GM21786 (cell line): ENCODE measurements around the gene POLR1C.
"Not testable (repeated sequence)": the region's sequence is repeated elsewhere in the genome, so short reads cannot be mapped to it uniquely, and the experiment has no call there.

Experiments
- ATAC-seq: cut with Tn5 transposase; IDR thresholded peaks from one replicate; pipeline ENCODE4 v1.9.1; 2021; ENCODE audit not compliant: unreplicated experiment

The POLR1C gene

DNA sequence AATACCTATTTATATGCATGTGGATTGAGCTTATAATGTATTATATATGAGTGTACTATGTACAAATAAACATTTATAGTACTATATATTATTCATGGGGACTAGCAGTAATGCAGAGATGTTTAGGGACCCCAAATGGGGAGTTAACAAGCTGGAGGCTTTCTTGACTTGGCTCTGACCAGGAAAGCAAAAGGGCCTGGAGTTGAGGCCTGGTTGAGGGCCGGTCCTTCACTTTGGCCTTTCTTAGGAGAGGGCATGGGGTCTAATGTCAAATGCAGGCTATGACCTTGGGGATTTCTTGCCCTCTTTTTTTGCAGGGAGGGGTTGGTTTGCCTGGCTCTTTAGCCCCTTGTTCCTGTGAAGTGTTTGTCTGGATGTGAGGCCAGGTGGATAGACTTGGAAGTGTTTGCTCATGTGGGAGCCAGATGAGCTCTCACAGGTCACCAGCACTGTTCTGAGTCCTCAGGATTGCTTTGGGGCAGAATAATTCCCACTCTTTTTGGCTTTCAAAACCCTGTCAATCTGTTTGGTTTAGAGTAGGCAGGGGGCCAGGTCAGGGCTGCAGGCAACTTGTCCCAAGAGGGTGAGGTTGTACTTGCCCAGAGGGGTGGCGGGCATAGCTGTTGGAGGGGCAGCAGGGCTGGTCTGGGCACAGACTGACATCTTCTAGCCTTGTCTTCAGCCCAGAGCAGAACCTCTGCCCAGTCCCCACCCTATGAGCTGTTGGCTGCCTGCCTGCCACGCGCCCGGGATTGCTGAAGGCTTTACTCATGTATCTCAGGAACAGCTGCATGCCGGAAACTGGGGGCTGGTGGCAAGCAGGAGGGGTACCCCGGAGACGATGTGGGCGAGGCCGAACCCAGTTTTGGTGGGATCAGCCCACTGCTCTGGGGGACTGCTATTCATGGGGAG is 24.9 kb upstream of the POLR1C start:
- no peak for ATAC-seq

DNA sequence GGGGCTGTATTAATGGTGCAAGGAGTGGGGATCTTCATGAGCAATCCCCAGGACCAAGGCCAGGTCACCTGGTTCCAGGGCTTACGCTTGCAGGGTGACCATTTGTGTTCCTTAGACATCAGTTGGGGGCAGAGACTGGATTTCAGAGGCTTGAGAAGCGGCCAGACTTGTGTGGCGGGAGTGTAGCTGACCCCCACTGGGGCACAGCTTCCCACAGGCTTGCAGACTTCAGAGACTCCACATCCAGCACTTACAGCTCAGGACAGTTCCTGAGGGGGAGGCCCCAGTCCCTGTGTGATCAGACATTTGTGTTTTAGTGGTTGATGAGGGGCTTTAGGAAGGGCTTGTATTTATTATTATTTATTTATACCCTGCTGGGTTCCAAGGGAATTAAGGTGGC is 24.2 kb upstream of the POLR1C start:
- no peak for ATAC-seq

DNA sequence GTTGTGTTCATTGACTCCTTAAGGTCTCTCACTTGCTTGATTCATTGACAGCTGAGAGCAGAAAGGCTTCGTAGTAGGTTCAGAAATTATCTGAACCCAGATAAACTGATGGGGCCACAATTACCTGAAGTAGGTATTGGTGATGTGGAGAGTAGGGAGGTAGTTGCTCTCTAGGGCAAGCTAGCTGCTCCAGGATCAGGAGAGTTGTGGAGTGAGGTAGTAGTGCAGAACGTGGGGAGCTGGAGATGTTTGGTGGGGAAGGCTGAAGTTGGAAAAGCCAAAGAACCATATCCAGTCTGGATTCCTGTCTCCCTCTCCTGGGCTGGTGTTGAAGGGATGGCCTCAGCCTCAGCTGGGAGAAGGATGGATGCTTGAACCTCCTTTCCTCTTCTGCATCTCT is 23.7 kb upstream of the POLR1C start:
- ATAC-seq = no peak

DNA sequence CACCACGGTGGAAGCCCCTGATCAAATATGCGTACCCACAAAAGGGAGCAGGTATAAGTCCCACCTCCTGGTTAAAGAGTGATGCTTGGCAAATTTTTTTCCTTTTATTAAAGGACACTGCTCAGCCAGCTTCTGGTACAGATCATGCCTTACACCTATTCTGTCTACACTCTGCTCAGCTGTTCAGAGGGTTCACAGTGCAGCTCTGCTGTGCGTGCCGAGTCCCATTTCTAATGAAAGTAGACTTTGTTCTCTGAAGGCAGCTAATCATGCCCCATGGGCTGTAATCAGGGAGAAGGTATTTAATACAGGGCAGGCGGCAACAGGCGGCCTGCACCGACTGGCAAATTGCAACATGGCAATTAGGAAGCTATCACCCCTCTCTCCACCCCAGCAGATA is 23.1 kb upstream of the POLR1C start:
- ATAC-seq = no peak

DNA sequence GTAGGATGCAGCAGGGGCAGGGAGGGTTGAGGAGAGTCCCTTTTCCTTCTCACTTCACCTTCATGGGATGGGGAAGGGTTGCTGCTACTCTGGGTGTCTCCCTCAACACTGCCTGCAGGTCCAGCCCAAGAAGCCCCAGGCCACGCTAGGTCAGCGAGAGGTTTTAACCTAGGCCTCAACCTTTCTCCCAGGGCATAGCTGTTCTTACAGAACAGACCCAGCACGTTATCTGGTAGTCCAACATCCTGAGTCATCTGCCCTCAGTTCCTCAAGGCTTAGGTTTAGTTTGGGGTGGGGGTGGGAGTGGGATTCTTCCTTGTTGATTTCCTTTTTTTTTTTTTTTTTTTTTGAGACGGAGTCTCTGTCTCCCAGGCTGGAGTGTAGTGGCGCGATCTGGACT is 22.6 kb upstream of the POLR1C start:
- no peak for ATAC-seq

DNA sequence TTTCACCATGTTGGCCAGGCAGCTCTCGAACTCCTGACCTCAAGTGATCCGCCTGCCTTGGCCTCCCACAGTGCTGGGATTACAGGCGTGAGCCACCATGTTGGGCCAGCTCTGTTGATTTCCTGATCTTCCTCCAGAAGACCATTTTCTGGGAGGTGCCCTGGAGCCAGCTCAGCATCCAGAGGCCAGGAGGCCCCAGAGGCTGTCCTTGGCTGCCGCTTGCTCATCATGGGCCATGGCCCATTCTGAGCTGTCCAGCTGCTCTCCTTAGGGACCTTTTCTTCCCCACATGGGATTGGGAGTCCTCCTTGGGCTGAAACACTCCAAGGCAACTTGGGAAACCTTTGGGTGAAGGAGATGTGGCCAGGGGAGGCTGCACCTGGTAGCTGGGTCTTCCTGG is 22.1 kb upstream of the POLR1C start:
- ATAC-seq = no peak

DNA sequence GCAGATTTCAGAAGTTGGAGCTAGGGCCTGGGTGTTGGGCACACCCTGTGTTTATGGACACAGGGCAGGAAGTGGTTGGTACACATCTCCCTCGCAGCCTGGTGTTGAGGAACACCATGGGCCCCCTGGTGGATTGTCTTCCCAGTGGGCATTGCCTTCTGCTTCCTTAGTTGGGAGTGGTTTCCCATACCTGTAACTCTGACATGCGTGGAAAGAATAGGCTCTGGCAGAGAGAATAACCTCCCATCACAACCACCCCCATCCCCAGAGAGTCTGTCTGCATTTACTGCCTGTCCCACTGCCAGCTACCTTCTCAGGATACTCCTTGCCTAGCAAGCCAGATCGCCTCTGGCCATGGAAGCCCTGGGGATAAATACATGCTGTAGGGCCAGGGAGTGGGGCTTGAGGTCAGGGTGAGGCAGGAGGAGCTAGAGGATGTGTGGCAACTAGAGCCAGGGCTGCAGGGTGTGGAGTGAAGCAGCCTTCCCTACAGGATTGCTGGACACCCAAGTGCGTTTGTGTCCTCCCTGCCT is 21.4 kb upstream of the POLR1C start:
- ATAC-seq = no peak

DNA sequence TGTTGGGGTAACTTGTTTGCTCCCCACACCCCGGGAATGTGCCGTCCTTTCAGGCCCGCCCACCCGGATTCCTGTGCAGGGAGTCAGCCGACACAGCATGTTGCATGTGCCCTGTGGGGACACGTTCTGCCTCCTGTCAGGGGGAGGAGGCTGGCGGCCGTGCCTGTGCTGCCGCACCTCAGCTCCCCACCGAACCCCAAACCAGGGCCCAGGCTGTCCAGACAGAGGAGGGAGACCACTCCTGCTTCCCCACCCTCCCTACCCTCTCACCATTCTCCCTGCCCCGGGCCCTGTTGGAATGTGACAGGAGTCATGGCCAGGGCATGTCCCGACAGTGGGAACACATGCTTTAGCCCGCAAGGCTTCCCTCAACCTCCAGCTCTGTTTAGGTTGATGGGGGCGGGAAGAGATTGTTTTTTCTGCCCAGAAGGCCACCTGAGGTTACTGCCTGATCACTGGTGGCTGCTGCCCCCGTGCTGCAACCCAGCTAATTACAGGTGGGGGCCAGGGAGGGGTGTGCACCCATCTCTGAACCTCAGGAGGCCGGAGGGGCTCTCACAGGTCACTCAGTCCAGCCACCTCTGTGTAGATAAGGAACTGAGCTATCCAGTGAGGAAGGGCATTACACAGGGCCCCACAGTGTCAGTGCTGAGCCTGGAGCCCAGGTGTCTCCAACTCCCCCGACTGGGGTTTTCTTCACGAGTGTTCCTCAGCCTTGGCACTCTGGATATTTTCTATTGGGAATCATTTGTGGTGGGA is 20.3 kb upstream of the POLR1C start:
- no peak for ATAC-seq

DNA sequence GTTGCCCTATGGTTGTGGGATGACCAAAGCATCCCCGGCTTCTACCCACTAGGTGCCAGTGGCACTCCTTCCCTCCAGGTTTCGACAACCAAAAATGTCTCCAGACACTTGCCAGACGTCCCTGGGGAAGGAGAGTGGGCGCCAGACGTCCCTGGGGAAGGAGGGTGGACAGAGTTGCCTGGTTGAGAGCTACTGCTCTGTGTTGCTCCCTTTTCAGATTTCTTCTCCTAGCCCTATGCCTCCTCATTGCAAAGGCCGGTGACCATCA is 19.8 kb upstream of the POLR1C start:
- ATAC-seq = no peak

DNA sequence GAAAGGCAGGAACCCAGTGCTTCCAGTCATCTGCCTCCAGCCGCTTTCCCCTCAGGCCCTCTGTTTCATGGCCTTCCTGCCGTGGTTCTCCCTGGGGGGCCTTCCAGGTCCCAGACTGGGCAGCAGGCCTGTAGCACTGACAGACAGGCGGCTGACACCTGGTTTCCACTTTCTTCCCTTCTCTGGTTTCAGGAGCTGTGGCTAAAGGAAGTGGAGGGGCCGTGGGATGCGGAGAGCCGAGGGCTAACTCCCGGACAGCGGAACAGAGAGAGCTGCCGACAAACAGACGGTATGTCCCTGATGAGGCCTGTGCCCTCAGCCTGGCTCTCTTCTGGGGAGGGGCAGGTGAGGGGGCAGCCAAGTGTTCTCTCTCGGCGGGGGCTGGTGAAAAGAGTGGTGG is 19.2 kb upstream of the POLR1C start:
- ATAC-seq = no peak

DNA sequence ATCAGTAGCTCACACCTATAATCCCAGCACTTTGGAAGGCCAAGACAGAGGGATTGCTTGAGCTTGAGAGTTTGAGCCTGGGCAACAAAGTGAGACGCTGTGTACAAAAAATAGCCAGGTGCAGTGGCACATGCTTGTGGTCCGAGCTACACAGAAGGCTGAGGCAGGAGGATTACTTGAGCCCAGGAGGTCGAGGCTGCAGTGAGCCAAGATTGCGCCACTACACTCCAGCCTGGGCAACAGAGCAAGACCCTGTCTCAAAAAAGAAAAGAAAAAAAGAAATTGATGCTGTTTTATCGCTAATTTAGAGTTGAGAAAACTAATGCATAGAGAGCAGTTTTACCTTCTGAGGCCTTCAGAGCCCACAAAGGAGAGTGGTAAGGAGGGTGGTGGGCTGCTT is 18.6 kb upstream of the POLR1C start:
- not testable (repeated sequence) for ATAC-seq

DNA sequence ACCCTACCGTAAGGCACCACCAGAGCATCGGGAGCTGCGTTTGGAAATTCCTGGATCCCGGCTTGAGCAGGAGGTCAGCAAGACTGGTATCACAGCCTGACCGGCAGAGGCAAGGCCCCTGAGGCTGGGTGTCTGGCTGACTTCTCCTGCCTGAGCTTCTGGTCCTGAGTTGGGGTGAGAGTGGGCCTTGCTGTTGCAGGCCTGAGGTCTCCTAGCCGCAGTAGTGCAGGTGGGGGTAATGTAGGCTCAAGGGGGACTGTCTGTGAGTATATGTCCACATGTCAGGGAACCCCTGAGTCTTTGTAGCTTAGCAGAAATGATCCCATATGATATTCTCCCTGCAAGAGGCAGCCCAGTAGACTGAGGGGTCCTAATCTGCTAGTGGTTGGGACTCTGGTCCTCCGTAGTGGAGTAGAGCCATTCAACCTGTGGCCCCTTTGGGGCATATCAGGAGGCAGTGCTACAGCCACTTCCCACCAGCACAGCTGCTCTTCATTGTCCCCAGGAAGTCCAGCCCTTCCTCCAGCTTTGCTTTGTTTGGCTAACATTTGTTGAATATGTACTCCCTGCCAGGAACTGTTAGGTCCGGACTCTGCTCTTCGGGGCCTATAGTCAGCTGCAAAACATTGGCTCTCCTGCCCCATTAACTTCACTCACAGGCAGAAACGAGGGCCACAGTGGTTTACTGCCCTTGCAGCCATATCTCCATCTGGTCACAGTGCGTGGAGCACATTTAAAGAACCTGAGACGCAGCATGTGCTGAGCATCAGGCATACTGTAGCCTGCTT is 17.7 kb upstream of the POLR1C start:
- ATAC-seq = no peak

DNA sequence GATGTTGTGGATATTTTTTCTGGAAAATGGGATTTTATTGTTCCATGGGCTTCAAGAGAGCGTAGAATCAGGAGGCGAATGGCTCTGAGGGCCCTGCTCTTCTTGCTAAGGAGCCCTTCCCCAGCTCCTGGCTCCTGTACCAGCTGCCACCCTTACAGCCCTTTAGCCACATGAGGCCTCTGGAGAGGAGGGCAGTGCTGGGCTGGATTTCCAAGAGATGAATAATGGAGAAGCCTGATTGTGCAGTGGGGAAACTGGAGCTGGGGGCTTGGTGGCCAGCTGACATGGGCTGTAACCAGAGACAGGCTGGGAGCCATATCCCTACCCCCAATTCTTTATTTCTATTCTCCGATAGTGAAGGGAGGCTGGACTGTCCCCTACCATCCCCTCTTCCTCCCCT is 16.0 kb upstream of the POLR1C start:
- no peak for ATAC-seq

DNA sequence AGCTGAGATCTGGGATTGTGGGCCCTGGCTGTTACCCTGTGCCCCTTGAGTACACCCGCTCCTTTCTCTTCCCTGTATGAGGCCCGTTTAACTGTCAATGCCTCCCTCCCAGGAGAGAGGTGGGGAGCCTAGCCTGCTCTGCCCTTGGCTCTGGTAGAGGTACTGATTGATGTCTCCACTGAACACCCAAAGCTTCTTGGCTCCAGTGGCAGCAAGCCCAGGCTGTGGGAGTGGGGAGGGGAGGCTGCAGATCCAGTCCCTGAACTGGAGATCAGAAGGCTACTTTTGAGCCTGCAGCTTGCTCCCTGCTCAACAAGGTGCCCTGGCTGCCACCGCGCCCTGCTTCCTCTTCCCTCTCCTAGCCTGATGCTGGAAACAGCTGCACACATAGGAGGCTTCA is 14.2 kb upstream of the POLR1C start:
- no peak for ATAC-seq

DNA sequence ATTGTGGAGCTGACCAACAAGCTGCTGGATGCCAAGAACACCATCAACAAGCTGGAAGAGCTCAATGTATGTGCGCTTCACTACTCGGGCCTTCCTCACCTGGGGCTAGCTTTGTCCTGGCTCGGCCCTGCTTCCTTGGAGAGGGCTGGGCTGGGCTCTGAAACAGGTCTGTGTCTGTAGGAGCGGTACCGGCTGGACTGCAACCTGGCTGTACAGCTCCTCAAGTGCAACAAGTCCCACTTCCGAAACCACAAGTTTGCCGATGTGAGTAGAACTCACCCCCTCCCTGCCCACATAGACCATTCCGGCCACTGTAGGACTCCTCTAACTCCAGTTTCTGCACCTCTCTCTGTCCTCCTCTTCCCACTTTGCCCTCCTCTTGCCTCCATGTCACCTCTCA is 13.4 kb upstream of the POLR1C start:
- ATAC-seq = no peak

DNA sequence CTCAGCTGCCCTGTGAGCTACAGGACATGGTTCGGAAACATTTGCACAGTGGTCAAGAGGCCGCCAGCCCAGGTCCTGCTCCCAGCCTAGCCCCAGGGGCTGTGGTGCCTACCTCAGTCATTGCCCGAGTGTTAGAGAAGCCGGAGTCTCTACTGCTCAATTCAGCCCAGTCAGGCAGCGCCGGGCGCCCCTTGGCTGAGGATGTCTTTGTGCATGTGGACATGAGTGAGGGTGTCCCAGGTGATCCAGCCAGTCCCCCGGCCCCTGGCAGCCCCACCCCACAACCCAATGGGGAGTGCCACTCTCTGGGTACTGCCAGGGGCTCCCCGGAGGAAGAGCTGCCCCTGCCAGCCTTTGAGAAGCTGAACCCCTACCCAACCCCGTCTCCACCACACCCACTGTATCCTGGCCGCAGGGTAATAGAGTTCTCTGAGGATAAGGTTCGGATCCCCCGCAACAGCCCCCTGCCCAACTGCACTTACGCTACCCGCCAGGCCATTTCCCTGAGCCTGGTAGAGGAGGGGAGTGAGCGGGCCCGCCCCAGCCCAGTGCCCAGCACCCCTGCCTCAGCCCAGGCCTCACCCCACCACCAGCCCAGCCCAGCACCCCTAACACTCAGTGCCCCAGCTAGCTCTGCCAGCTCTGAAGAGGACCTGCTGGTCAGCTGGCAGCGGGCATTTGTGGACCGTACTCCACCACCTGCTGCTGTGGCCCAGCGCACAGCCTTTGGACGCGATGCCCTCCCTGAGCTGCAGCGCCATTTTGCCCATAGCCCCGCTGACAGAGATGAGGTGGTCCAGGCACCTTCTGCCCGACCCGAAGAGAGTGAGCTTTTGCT is 11.9 kb upstream of the POLR1C start:
- ATAC-seq = no peak

DNA sequence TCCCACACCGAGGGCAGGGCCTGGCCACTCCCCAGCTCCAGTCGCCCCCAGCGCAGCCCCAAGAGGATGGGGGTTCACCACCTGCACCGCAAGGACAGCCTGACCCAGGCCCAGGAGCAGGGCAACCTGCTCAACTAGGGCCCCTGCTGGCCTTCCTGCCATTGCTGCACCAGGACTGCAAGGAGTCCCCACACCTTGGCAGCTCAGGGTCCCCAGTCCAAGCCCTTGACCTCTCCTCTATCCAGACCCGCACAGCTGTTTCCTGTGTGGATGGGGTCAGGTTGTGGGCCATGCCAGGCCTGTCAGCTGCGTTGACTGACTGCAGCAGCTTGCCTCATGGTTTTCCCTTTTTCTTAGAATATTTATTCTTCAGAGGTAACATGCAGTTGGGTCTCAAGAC is 11.2 kb upstream of the POLR1C start:
- no peak for ATAC-seq

DNA sequence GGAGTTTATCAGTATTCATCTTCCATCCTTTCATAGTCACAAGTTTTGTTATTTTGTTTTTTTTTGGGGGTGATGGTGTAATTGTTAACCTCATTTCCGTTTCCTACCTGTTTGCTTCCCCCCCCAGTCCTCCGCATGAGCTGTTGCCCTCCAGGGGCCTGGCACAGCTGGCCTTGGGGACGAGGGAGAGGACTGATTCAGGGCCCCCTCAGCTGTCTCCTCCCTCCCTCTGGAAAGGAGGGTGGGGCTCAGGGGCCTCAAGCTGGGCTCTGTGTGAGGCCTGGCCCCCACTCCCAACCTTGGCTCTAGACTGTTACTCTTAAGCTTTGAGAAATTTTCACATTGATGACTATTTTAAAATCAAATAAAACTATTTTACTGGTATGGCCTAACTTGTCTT is 10.7 kb upstream of the POLR1C start:
- ATAC-seq = no peak

DNA sequence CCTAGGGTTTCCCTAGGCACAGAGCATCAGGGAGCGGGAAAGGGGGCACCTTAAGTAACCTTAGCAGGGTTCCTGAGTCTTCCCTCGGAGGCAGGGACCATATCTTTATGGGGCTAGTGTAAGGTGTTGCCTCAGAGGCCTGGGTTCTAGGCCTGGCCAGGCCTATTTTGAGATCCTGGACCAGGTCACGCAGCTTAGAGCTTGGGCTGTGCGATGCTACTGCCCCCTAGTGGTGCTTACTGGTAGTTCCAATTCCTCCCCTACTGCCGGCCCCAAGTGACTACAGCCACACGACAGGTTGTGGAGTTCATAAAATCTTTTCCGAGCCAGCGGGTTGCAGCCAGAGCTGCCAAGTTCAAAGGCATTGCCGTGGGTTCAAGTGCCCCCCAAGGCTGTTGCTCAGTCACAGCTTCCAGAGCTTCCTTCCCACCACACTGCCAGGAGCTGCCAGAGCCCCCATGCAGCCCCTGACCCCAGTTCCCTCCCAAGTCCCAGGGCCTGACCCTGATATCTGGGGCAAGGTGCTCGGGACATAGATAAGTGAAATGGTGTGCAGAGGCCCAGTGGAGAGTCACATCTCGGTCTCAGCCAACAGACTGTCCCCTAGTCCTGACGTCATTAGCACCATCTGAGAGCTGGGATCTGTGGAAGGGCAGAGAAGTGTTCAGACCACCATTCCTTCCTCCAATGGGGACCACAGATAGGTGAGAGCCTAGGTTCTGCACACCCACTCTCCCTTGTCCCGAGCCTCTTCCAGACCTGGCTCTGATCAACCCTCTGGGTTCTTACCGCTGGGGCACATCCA is 10.0 kb upstream of the POLR1C start:
- peak; percentile 66 for ATAC-seq
